GM10248 (cell line): Measurements from ENCODE around the gene NCAPG2.

Experiments
- CTCF ChIA-PET: fragments of 300-600 bp; sonication (Branson Sonifier 250); formaldehyde crosslinking; extraction: SDS; loops from one replicate; lab custom pipeline; 2021; ENCODE audit warnings: antibody characterized with exemption; lab: Yijun Ruan, JAX
- POLR2A ChIA-PET: fragments of 350-650 bp; sonication (Branson Sonifier 250); formaldehyde crosslinking; extraction: SDS; loops from one replicate; lab custom pipeline; 2020; ENCODE audit warnings: antibody characterized with exemption; lab: Yijun Ruan, JAX
- DNase-seq: peaks from one replicate; pipeline ENCODE4 v3.0.0; 2012; ENCODE audit errors: extremely low spot score
- TF ChIP-seq, protein P1 (sequence below): IDR thresholded peaks from 2 replicates; pipeline ENCODE4 v1.5.1; 2012; ENCODE audit warnings: mild to moderate bottlenecking, low read depth; ENCODE audit errors: extremely low read depth, missing control alignments, control extremely low read depth

The NCAPG2 gene

DNA sequence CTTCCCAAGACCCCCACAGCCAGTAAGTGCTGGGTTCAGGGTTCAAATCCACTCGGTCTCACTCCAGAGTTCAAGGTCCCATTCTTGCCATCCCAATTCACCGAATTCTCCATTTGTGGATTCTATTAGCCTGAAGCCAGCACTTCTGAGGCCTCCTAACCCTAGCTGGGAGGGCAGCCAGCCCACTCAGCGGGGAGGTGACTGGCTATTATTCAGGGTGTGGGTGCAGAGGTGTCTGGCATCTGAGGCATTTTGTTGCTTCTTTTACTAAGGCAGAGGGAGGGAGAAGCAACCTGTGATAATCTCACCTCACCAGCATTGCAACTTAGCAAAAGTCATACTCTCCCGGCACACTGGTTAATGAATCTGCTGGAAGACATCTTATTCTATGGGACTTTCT is 108.3 kb downstream of the NCAPG2 start:
- TF ChIP-seq, protein P1, sequence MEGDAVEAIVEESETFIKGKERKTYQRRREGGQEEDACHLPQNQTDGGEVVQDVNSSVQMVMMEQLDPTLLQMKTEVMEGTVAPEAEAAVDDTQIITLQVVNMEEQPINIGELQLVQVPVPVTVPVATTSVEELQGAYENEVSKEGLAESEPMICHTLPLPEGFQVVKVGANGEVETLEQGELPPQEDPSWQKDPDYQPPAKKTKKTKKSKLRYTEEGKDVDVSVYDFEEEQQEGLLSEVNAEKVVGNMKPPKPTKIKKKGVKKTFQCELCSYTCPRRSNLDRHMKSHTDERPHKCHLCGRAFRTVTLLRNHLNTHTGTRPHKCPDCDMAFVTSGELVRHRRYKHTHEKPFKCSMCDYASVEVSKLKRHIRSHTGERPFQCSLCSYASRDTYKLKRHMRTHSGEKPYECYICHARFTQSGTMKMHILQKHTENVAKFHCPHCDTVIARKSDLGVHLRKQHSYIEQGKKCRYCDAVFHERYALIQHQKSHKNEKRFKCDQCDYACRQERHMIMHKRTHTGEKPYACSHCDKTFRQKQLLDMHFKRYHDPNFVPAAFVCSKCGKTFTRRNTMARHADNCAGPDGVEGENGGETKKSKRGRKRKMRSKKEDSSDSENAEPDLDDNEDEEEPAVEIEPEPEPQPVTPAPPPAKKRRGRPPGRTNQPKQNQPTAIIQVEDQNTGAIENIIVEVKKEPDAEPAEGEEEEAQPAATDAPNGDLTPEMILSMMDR = no peak
- ChIA-PET POLR2A (no interaction called here), CTCF (no interaction called here)
- DNase-seq = no peak

DNA sequence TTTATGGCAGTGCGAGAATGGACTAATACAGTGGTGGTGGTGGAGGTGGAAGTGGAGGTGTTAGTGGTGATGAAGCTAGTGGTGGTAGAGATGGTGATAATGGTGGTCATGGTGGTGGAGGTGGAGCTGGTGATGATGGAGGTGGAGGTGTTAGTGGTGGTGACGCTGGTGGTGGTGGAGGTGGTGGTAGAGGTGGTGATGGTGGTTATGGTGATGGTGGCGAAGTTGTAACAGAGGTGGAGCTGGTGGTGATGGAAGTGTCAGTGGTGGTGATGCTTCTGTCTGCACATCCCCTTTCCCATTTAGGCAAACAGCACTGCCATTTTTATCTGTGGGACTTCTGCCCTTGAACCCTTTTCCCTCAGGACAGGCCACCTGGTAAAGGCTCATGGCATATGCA is 109.5 kb downstream of the NCAPG2 start:
- CTCF ChIA-PET = interaction anchor here (1.2 kb wide), 1 partner anchor 23 kb away, joined by 3 read pairs; no protein-coding TSS in a partner anchor
- POLR2A ChIA-PET = no interaction called here
- no peak for DNase-seq
- TF ChIP-seq, protein P1 = no peak

DNA sequence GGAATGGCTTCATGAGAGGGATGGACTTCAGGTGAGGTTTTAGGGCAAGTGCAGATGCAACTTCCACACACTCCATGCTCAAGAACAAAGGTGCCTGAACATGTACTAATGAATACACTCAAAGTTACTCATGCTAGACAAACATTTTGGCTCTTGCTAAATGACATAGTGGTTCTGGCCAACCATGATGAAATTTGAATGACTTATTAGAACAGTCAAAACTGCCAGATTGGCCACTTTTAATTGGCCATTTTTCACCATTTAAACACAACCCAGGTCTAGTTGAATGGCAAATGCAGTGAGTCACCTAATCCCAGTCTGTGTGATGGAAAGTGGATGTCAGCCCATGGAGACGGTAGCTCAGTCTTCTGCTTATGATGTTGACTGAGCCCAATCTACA is 112.1 kb downstream of the NCAPG2 start:
- DNase-seq = no peak
- TF ChIP-seq, protein P1 = no peak
- CTCF ChIA-PET = no interaction called here
- POLR2A ChIA-PET = no interaction called here

DNA sequence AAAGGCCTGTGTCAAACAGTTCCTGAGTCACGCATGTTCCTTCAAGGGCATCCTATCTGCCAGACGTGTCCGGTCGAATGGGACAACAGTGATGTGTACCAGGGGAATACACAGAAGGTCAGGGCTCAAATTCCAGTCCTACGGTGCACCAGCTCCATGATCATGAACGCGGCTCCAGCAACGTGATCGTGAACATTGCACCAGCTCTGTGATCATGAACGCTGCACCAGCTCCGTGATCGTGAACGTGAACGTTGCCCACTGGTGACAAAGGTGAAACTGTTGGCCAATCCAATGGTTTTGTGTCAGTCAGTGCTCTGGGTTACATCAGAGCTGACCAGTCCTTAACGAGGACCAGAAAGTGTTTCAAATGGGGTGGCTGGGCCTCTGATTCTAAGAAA is 112.7 kb downstream of the NCAPG2 start:
- ChIA-PET CTCF (no interaction called here), POLR2A (no interaction called here)
- no peak for DNase-seq
- TF ChIP-seq, protein P1 = no peak

DNA sequence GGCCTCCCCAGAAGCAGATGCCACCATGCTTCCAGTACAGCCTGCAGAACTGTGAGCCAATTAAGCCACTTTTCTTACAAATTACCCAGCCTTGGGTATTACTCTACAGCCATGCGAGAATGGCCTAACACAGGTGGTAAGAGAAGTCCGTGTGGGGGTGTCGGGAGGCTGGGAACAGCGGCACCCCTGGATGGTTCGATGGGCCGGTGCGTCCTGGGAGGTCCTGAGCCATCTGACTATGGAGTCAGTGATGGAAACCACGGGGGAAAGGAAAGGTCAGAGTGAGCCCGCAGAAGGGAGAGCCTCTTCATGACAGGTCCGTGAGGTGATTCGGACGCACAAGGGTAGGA is 114.4 kb downstream of the NCAPG2 start:
- POLR2A ChIA-PET = no interaction called here
- TF ChIP-seq, protein P1 = no peak
- CTCF ChIA-PET = no interaction called here
- no peak for DNase-seq

DNA sequence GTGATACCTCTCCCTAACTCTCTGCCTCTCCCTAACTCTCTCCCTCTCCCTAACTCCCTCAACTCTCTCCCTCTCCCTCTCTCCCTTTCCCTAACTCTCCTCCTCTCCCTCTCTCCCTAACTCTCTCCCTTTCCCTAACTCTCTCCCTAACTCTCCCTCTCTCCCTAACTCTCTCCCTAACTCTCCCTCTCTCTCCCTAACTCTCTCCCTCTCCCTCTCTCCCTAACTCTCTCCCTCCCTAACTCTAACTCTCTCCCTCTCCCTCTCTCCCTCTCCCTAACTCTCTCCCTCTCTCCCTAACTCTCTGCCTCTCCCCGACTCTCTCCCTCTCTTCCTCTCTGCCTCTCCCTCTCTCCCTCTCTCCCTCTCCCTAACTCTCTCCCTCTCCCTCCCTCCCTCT is 115.0 kb downstream of the NCAPG2 start:
- POLR2A ChIA-PET = no interaction called here
- CTCF ChIA-PET = no interaction called here
- TF ChIP-seq, protein P1 = no peak
- no peak for DNase-seq

DNA sequence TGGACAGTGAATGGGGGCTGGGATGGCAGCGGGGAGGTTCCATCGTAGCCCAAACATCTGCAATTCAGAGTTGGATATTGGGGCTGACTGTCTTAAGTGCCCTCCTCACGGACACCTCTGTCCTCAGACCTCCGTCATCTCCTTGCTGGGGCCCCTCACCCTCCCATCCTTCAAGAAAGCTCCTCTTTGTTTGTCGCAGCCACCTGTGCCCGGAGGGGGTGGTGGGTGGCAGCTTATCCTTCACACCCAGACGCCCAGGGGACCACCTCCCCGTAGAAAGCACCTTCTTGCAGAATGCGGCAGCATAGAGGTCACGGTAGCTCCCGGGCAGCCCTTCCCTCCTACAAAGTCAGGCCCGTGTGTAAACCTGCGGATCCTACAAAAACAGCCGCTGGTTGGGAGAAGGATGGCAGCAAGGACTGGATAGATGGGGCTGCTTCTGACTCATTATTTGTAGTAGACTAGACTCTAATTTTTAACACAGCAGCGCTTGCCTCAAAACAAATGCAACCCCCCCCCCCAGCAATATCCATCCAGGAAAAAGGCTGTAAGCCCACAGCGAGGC is 115.6 kb downstream of the NCAPG2 start:
- TF ChIP-seq, protein P1 = no peak
- ChIA-PET CTCF (no interaction called here), POLR2A (no interaction called here)
- DNase-seq = no peak
